Inflammatory macrophage treated with lipopolysaccharide for 4 hours (primary cell): Measurements from ENCODE around the gene NFIC.

Experiments used
- DNase-seq: peaks from one replicate; pipeline ENCODE4 v3.0.0-alpha.2; 2020

The NFIC gene

GRCh38 chr19:3471954-3472655, 105.7 kb downstream of the NFIC start:
- no peak for DNase-seq

- DNase-seq = no peak
Measured at GRCh38 chr19:3474010-3474409, 107.6 kb downstream of the NFIC start.

- DNase-seq = no peak
Measured at GRCh38 chr19:3474614-3475013, 108.2 kb downstream of the NFIC start.

GRCh38 chr19:3475449-3475848, 109.1 kb downstream of the NFIC start:
- DNase-seq = no peak

GRCh38 chr19:3476830-3477229, 110.4 kb downstream of the NFIC start:
- no peak for DNase-seq

- no peak for DNase-seq
Measured at GRCh38 chr19:3477506-3477905, 111.1 kb downstream of the NFIC start.

- DNase-seq = peak; percentile 8
Measured at GRCh38 chr19:3477951-3478350, 111.6 kb downstream of the NFIC start.

GRCh38 chr19:3478409-3479176, 112.2 kb downstream of the NFIC start:
- no peak for DNase-seq

GRCh38 chr19:3479177-3479833, 112.9 kb downstream of the NFIC start:
- peak; percentile 71 for DNase-seq

- peak; percentile 22 for DNase-seq
Measured at GRCh38 chr19:3479834-3480215, 113.4 kb downstream of the NFIC start.

GRCh38 chr19:3480383-3481091, 114.2 kb downstream of the NFIC start, which contains the start of gene SMIM24:
Gene SMIM24, minus strand, starts transcription at chr19:3480525. Its CDS starts 62 bp downstream, at chr19:3480463.
- DNase-seq = no peak

GRCh38 chr19:3481241-3482090, 115.1 kb downstream of the NFIC start:
- DNase-seq = no peak

- no peak for DNase-seq
Measured at GRCh38 chr19:3482507-3483225, 116.3 kb downstream of the NFIC start.

- no peak for DNase-seq
Measured at GRCh38 chr19:3483226-3483628, 116.8 kb downstream of the NFIC start, which contains the start of gene SMIM44. Gene SMIM44, minus strand, starts transcription at chr19:3483441. Its CDS starts 38 bp downstream, at chr19:3483403.

- no peak for DNase-seq
Measured at GRCh38 chr19:3491396-3492119, 125.2 kb downstream of the NFIC start.

GRCh38 chr19:3492131-3492839, 125.9 kb downstream of the NFIC start:
- DNase-seq = no peak

GRCh38 chr19:3492919-3493318, 126.5 kb downstream of the NFIC start:
- DNase-seq = no peak

GRCh38 chr19:3493651-3494050, 127.3 kb downstream of the NFIC start:
- DNase-seq = no peak

GRCh38 chr19:3494051-3494450, 127.7 kb downstream of the NFIC start:
- DNase-seq = no peak

GRCh38 chr19:3494559-3494958, 128.2 kb downstream of the NFIC start:
- DNase-seq = no peak
